Measurements from ENCODE around the gene ARHGAP19.

DNA sequence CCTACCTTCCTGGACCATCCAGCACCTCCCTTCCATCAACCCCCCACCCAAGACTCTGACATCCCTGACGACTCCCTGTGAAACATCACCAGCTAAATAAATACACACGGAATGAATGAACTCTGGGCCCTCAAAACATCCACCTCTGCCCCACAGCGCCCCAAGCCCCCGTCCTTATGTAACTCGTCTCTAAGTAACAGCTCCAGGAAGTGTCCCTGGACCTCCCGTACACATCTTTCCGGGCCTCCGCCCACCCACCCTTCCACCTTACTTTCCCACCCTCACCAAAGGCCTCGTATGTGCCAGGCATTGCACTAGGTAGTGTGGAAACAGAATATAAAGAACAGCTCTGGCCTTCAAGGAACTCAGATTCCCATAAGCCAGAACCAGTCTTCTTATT is 79.0 kb downstream of the ARHGAP19 start:
- TF ChIP-seq EZH2 (IDR thresholded peaks at IDR 0.05; ENCODE audit: borderline replicate concordance, low read depth, low read length, severe bottlenecking): no peak
- TF ChIP-seq, protein P1, sequence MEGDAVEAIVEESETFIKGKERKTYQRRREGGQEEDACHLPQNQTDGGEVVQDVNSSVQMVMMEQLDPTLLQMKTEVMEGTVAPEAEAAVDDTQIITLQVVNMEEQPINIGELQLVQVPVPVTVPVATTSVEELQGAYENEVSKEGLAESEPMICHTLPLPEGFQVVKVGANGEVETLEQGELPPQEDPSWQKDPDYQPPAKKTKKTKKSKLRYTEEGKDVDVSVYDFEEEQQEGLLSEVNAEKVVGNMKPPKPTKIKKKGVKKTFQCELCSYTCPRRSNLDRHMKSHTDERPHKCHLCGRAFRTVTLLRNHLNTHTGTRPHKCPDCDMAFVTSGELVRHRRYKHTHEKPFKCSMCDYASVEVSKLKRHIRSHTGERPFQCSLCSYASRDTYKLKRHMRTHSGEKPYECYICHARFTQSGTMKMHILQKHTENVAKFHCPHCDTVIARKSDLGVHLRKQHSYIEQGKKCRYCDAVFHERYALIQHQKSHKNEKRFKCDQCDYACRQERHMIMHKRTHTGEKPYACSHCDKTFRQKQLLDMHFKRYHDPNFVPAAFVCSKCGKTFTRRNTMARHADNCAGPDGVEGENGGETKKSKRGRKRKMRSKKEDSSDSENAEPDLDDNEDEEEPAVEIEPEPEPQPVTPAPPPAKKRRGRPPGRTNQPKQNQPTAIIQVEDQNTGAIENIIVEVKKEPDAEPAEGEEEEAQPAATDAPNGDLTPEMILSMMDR (IDR thresholded peaks at IDR 0.05; ENCODE audit: borderline replicate concordance, extremely low read depth, low read length, poor library complexity, severe bottlenecking): no peak
